Lower leg skin (tissue), 3 donors: ENCODE results near the gene MEF2C.

Experiments used
- POLR2A ChIP-seq, 2 donors: fragments of 450-650 bp; IDR thresholded peaks; one replicate each; pipeline ENCODE4 v1.6.1; 2016 to 2017; ENCODE audit warnings: antibody characterized with exemption in 2 of 2, mild to moderate bottlenecking in 1 of 2, moderate library complexity in 1 of 2
- TF ChIP-seq, protein P1 (sequence below), 3 donors: fragments of 450-650 bp; IDR thresholded peaks; one replicate each; pipeline ENCODE4 v1.5.1; 2016; ENCODE audit warnings: antibody characterized with exemption in 3 of 3, mild to moderate bottlenecking in 3 of 3, moderate library complexity in 2 of 3

DNA sequence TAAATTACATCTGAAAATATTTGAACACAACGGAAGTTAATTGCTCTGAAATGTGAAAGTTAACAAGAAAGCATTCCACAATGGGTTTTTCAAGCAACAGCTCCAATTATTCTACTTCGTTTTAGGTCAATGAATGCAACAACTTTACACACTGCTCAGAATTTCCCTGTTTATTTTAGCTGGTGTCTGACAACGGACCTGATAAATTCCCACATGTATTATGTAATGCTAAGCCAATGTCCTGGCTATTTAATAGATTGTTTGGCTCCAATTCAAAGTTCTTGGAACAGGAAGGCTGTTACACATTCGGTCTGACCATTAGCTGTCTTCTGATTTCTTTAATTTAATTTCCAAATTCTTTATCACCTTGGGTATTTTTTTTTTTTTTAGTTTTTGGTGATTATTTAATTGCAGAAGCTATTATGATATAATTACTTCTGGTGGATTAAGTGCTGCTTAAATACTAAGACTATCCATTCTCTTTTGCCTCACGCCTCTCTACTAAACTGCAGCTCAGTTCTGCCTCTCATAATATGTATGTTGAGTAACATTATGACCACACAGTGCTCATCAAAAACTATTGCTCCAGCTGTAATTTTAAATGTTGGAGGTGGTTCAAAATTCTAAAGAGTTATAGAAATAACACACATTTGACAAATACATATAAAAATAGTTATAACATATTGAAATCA, 57.9 kb downstream of the MEF2C start:
- TF ChIP-seq, protein P1, sequence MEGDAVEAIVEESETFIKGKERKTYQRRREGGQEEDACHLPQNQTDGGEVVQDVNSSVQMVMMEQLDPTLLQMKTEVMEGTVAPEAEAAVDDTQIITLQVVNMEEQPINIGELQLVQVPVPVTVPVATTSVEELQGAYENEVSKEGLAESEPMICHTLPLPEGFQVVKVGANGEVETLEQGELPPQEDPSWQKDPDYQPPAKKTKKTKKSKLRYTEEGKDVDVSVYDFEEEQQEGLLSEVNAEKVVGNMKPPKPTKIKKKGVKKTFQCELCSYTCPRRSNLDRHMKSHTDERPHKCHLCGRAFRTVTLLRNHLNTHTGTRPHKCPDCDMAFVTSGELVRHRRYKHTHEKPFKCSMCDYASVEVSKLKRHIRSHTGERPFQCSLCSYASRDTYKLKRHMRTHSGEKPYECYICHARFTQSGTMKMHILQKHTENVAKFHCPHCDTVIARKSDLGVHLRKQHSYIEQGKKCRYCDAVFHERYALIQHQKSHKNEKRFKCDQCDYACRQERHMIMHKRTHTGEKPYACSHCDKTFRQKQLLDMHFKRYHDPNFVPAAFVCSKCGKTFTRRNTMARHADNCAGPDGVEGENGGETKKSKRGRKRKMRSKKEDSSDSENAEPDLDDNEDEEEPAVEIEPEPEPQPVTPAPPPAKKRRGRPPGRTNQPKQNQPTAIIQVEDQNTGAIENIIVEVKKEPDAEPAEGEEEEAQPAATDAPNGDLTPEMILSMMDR (IDR thresholded peaks at IDR 0.05), result no peak
- no peak for TF ChIP-seq POLR2A (IDR thresholded peaks at IDR 0.05)
